Ovary (tissue), 3 donors: ENCODE data around the gene BUD13.

ENCODE experiments used
- CTCF ChIP-seq, 3 donors: fragments of 450-650 bp in 2 of 3; fragments of 200-600 bp in 1 of 3; IDR thresholded peaks; one replicate each; pipeline versions ENCODE4 v1.5.1 to v1.8.0; 2016 to 2022; ENCODE audit warnings: antibody characterized with exemption in 3 of 3, mild to moderate bottlenecking in 1 of 3
- EP300 ChIP-seq: sonication (generic); formaldehyde crosslinking; IDR thresholded peaks from one replicate; pipeline ENCODE4 v1.6.1; 2017; ENCODE audit warnings: antibody characterized with exemption
- donor health status: DM: no; HTN: no; CAD: no.

- TF ChIP-seq CTCF (IDR thresholded peaks at IDR 0.05) (no peak), EP300 (no peak)
Observed at GRCh38 chr11:116791813-116792143, 19.0 kb upstream of the BUD13 start, which contains the start of gene APOA5.
